Kidney epithelial cell (primary cell): ENCODE measurements around the gene CRHR1. TPM values are rescaled to one million over a fixed set of nuclear protein-coding genes. Genes with fewer than 3 reads are reported as not detected.

Source experiments
- DNase-seq: peaks from one replicate; pipeline ENCODE4 v3.0.0-alpha.2; 2010; ENCODE audit warnings: low read depth
- H3K27me3 ChIP-seq: 2 replicates; pipeline ENCODE4 v1.6.0; 2011; ENCODE audit warnings: low read length; ENCODE audit not compliant: control insufficient read depth, insufficient read depth
- H3K36me3 ChIP-seq: 2 replicates; pipeline ENCODE4 v1.5.1; 2011; ENCODE audit warnings: low read length; ENCODE audit not compliant: control insufficient read depth, insufficient read depth
- H3K4me3 ChIP-seq: 2 replicates; pipeline ENCODE4 v1.5.1; 2011; ENCODE audit warnings: low read depth, mild to moderate bottlenecking, control low read depth, low read length
- CTCF ChIP-seq: IDR thresholded peaks from 2 replicates; pipeline ENCODE4 v1.5.1; 2011; ENCODE audit warnings: mild to moderate bottlenecking, moderate library complexity, low read length, control low read depth, inconsistent platforms; ENCODE audit not compliant: insufficient read depth, poor library complexity, severe bottlenecking
- total RNA-seq: library from RNA; depleted of rRNA; stranded (reverse); fragments of >200 nt; gene quantifications from 2 replicates; pipeline ENCODE4 v1.2.3, GENCODE V29; 2015

Gene CRHR1
- total RNA-seq, 1 donor from 2014 or later, result not detected

GRCh38 chr17:45828582-45829133 lies 44.5 kb downstream of the CRHR1 start:
- Histone ChIP-seq H3K36me3 (no peaks in the 10 kb centered on the region), H3K4me3 (no peak overlapping the region), H3K27me3 (peaks cover 27% of the 10 kb centered on the region)
- TF ChIP-seq CTCF, result no peak
- DNase-seq, result no peak

- no peaks in the 10 kb centered on the region for H3K36me3 ChIP-seq
- no peak overlapping the region for H3K4me3 ChIP-seq
- peaks cover 42% of the 10 kb centered on the region for H3K27me3 ChIP-seq
- no peak for DNase-seq
- TF ChIP-seq CTCF, result no peak
These were observed 49.8 kb downstream of the CRHR1 start for GRCh38 chr17:45833920-45834319.

DNA sequence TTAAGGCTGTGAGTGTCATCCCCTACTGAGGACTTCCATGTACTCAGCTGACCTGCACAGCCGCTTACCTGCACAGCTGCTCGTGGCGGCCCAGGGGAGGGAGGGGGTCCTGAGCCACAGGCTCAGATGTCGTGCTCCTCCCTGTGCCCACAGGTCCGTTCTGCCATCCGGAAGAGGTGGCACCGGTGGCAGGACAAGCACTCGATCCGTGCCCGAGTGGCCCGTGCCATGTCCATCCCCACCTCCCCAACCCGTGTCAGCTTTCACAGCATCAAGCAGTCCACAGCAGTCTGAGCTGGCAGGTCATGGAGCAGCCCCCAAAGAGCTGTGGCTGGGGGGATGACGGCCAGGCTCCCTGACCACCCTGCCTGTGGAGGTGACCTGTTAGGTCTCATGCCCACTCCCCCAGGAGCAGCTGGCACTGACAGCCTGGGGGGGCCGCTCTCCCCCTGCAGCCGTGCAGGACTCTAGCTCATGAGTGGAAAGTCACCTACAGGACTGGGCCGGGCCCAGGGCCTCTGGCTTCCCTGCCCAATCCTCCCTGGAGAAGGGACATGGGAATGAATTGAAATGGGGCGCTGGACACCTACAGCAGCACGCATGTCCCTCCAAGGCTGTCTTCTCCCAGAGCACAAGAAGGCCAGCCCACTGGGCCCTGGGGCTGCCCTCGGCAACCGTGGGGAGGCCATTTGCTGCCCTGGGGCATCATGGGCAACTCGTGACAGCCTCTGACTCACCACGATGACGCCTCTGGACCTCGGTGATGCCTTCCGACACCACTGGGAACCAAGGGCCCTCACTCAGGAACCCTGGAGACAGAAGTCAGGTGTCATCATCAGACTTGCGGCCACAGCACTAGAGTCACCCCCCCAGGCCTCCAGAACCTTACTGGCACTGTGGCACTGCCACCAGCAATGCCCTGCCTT lies 50.6 kb downstream of the CRHR1 start:
- Histone ChIP-seq H3K27me3 (peaks cover 38% of the 10 kb centered on the region), H3K4me3 (no peak overlapping the region), H3K36me3 (no peaks in the 10 kb centered on the region)
- no peak for DNase-seq
- TF ChIP-seq CTCF, result no peak

- Histone ChIP-seq H3K4me3 (no peak overlapping the region), H3K36me3 (no peaks in the 10 kb centered on the region), H3K27me3 (peaks cover 33% of the 10 kb centered on the region)
- no peak for TF ChIP-seq CTCF
- no peak for DNase-seq
These were observed 51.4 kb downstream of the CRHR1 start for GRCh38 chr17:45835481-45835880.

- H3K27me3 ChIP-seq, result peaks cover 31% of the 10 kb centered on the region
- H3K36me3 ChIP-seq, result no peaks in the 10 kb centered on the region
- DNase-seq, result no peak
- H3K4me3 ChIP-seq, result no peak overlapping the region
- TF ChIP-seq CTCF, result no peak
These were observed 52.2 kb downstream of the CRHR1 start for GRCh38 chr17:45836047-45837044.
